HG03175 (cell line): ENCODE measurements around the gene TRPM2.
A peak's percentile ranks its signal among the peaks of the same experiment; 100 is the strongest.
"Not testable (repeated sequence)": the region's sequence is repeated elsewhere in the genome, so short reads cannot be mapped to it uniquely, and the experiment has no call there.

Source experiments
- ATAC-seq: cut with Tn5 transposase; IDR thresholded peaks from one replicate; pipeline ENCODE4 v1.9.1; 2021; ENCODE audit warnings: mild to moderate bottlenecking, moderate library complexity; ENCODE audit not compliant: unreplicated experiment

The TRPM2 gene

GRCh38 chr21:44333509-44334328 lies 19.7 kb upstream of the TRPM2 start:
- ATAC-seq, result no peak

- no peak for ATAC-seq
Measured at GRCh38 chr21:44334329-44335030, 18.9 kb upstream of the TRPM2 start.

GRCh38 chr21:44335266-44336059 lies 18.0 kb upstream of the TRPM2 start:
- no peak for ATAC-seq

- no peak for ATAC-seq
Measured at GRCh38 chr21:44337449-44337848, 16.0 kb upstream of the TRPM2 start.

GRCh38 chr21:44337941-44338895 lies 15.2 kb upstream of the TRPM2 start:
- ATAC-seq, result no peak

- ATAC-seq, result peak; percentile 89
Measured at GRCh38 chr21:44338971-44339910, 14.2 kb upstream of the TRPM2 start, which contains the start of gene CFAP410. CFAP410 (minus strand) TSS chr21:44339390; CDS start chr21:44339194, 196 bp downstream.

- not testable (repeated sequence) for ATAC-seq
Measured at GRCh38 chr21:44341726-44342458, 11.5 kb upstream of the TRPM2 start.

- not testable (repeated sequence) for ATAC-seq
Measured at GRCh38 chr21:44342981-44343380, 10.4 kb upstream of the TRPM2 start.

- no peak for ATAC-seq
Measured at GRCh38 chr21:44344541-44345183, 8.8 kb upstream of the TRPM2 start.

GRCh38 chr21:44345495-44345894 lies 7.9 kb upstream of the TRPM2 start:
- ATAC-seq, result no peak

- no peak for ATAC-seq
Measured at GRCh38 chr21:44347911-44348451, 5.4 kb upstream of the TRPM2 start.

GRCh38 chr21:44348861-44349260 lies 4.6 kb upstream of the TRPM2 start:
- no peak for ATAC-seq

- ATAC-seq, result no peak
Measured at GRCh38 chr21:44349416-44349846, 4.0 kb upstream of the TRPM2 start.

- ATAC-seq, result no peak
Measured at GRCh38 chr21:44349847-44350772, 3.3 kb upstream of the TRPM2 start.

- ATAC-seq, result no peak
Measured at GRCh38 chr21:44350773-44351481, 2.5 kb upstream of the TRPM2 start.
